Upper lobe of left lung (tissue), 6 donors: ENCODE data around the gene SLC22A6. TPM values are rescaled to one million over a fixed set of nuclear protein-coding genes. Genes with fewer than 3 reads are reported as not detected.
"Not testable (repeated sequence)": the region's sequence is repeated elsewhere in the genome, so short reads cannot be mapped to it uniquely, and the experiment has no call there.

Source experiments
- ATAC-seq, 2 donors: fragments of 200-7000 bp; cut with Tn5 transposase; one replicate each; pipeline ENCODE4 v1.9.1; 2022; ENCODE audit warnings: mild to moderate bottlenecking in 2 of 2, moderate library complexity in 2 of 2; ENCODE audit not compliant: low FRiP score in 2 of 2
- DNase-seq, 2 donors: peaks; one replicate each; pipeline ENCODE4 v3.0.0-alpha.2; 2019 to 2020
- H3K27ac ChIP-seq, 4 donors: fragments of 200-600 bp; sonication (generic); one replicate each; pipeline ENCODE4 v1.5.1; 2016 to 2019
- H3K27me3 ChIP-seq, 4 donors: fragments of 200-600 bp; sonication (generic); one replicate each; pipeline ENCODE4 v1.5.1; 2017 to 2019
- H3K36me3 ChIP-seq, 4 donors: fragments of 200-600 bp; sonication (generic); one replicate each; pipeline ENCODE4 v1.5.1; 2016 to 2019
- H3K4me1 ChIP-seq, 4 donors: fragments of 200-600 bp; sonication (generic); one replicate each; pipeline ENCODE4 v1.5.1; 2018 to 2019
- H3K4me3 ChIP-seq, 4 donors: fragments of 200-600 bp; sonication (generic); one replicate each; pipeline ENCODE4 v1.5.1; 2017 to 2019; ENCODE audit warnings: mild to moderate bottlenecking in 2 of 4, moderate library complexity in 1 of 4
- H3K9me3 ChIP-seq, 4 donors: fragments of 200-600 bp; sonication (generic); one replicate each; pipeline ENCODE4 v1.5.1; 2018 to 2019
- EP300 ChIP-seq, 4 donors: sonication (generic); formaldehyde crosslinking; IDR thresholded peaks; one replicate each; pipeline ENCODE4 v1.5.1; 2017; ENCODE audit warnings: antibody characterized with exemption in 4 of 4, control low read depth in 2 of 4
- POLR2A ChIP-seq, 4 donors: fragments of 450-650 bp; IDR thresholded peaks; one replicate each; pipeline ENCODE4 v1.5.1; 2016 to 2017; ENCODE audit warnings: antibody characterized with exemption in 4 of 4, mild to moderate bottlenecking in 2 of 4
- POLR2AphosphoS5 ChIP-seq, 2 donors: sonication (generic); formaldehyde crosslinking; IDR thresholded peaks; one replicate each; pipeline ENCODE4 v1.5.1; 2017; ENCODE audit warnings: antibody characterized with exemption in 2 of 2
- WGBS, 2 donors: methylation state at CpG; one replicate each; pipeline ENCODE4 v1.1.5; 2017 to 2018; 5-methylcytosine and 5-hydroxymethylcytosine counted together
- total RNA-seq, 6 donors: library from RNA; depleted of rRNA in 4 of 6; stranded (reverse); fragments of >200 nt in 4 of 6; gene quantifications; one replicate each; pipeline versions ENCODE4 v1.1.0 to v1.2.1, GENCODE V29; 2016 to 2021
- TF ChIP-seq, protein P1 (sequence below), 6 experiments: fragments of 450-650 bp in 4 of 6; fragments of 200-600 bp in 2 of 6; sonication (generic) in 2 of 6; IDR thresholded peaks; one replicate each; pipeline ENCODE4 v1.5.1; 2016 to 2019; ENCODE audit warnings: antibody characterized with exemption in 6 of 6
- donor health status: DM: no; HTN: no; CAD: no; lungs with moderate emphysema.
- donor health status: DM: no; HTN: yes; CAD: no; lungs with severe emphysema.

SLC22A6 gene
- total RNA-seq, 6 donors from 2014 or later = not detected

DNA sequence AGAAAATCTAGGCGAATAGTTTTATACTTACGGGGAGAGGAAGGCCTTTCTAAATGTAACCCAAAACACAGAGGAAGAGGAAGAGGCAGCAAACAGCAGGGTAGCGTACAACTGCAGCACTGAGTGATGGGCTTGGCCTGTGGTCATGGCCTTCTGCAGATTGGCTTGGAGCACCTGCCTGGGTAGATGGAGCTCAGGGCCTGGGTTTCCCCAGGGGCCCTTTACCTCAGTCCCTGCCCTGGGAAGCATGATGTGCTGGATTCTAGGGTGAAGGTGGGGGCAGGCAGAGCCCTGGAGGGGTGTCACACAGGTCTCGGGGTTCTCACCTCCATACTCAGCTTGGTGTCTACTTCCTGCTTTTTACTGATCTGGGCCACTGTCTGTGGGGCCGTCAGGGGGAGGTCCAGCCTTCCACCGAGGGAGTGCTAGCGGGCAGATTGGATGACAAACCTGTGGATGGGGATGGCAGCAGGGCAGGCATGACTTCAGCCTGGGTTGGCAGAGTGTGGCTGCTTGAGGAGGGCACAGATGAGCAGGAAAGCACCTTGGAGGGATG lies 35.9 kb downstream of the SLC22A6 start:
- 84 to 85% methylated on average over 7 of the region's 7 CpGs for WGBS, 2 donors

DNA sequence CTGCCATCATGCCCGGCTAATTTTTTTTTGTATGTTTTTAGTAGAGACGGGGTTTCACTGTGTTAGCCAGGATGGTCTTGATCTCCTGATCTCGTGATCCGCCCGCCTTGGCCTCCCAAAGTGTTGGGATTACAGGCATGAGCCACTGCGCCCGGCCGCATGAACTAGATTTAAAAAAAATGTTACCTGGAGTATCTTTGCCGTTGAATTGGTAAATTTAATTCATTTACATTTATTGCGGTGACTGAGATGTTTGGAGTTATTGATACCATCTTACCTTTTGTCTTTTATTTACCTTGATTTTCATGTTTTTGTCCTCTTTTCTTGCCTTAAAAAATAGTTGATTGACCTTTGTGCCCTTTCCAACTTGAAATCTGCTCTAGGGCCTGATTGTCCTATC lies 39.2 kb downstream of the SLC22A6 start:
- ATAC-seq = not testable (repeated sequence)
- 97 to 99% methylated on average over 10 of the region's 10 CpGs for WGBS, 2 donors

More for the DNA sequence above, 35.9 kb downstream of the SLC22A6 start:
- ATAC-seq = peak in 1 of 2 donors; percentile 17
- Histone ChIP-seq H3K4me3 (no peak overlapping the region), H3K27me3 (no peaks in the 10 kb centered on the region), H3K9me3 (peaks cover 0 to 4% (median 0%) of the 10 kb centered on the region in 4 donors), H3K4me1 (no peaks in the 10 kb centered on the region), H3K36me3 (no peaks in the 10 kb centered on the region), H3K27ac (no peak overlapping the region)
- DNase-seq = no peak
- TF ChIP-seq, protein P1, sequence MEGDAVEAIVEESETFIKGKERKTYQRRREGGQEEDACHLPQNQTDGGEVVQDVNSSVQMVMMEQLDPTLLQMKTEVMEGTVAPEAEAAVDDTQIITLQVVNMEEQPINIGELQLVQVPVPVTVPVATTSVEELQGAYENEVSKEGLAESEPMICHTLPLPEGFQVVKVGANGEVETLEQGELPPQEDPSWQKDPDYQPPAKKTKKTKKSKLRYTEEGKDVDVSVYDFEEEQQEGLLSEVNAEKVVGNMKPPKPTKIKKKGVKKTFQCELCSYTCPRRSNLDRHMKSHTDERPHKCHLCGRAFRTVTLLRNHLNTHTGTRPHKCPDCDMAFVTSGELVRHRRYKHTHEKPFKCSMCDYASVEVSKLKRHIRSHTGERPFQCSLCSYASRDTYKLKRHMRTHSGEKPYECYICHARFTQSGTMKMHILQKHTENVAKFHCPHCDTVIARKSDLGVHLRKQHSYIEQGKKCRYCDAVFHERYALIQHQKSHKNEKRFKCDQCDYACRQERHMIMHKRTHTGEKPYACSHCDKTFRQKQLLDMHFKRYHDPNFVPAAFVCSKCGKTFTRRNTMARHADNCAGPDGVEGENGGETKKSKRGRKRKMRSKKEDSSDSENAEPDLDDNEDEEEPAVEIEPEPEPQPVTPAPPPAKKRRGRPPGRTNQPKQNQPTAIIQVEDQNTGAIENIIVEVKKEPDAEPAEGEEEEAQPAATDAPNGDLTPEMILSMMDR (IDR thresholded peaks at IDR 0.05) = no peak
- TF ChIP-seq POLR2AphosphoS5 (IDR thresholded peaks at IDR 0.05) (no peak), POLR2A (IDR thresholded peaks at IDR 0.05) (no peak), EP300 (IDR thresholded peaks at IDR 0.05) (no peak)

DNA sequence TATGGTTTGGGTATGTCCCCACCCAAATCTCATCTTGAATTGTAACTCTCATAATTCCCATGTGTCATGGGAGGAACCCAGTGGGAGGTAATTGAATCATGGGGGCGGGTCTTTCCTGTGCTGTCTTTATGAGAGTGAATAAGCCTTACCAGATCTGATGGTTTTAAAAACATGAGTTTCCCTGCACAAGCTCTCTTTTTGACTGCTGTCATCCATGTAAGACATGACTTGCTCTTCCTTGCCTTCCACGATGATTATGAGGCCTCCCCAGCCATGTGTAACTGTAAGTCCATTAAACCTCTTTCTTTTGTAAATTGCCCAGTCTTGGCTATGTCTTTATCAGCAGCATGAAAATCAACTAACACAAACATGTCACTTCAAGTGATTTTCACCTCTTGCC lies 47.2 kb downstream of the SLC22A6 start:
- not testable (repeated sequence) for H3K4me3 ChIP-seq, ATAC-seq, H3K27ac ChIP-seq, H3K36me3 ChIP-seq, DNase-seq, H3K9me3 ChIP-seq, H3K4me1 ChIP-seq, H3K27me3 ChIP-seq
- WGBS, 2 donors = 84 to 91% methylated on average over 2 of the region's 2 CpGs

More for the DNA sequence above, 39.2 kb downstream of the SLC22A6 start:
- DNase-seq, H3K27ac ChIP-seq, H3K27me3 ChIP-seq, H3K9me3 ChIP-seq, H3K36me3 ChIP-seq, H3K4me3 ChIP-seq, H3K4me1 ChIP-seq: not testable (repeated sequence)

DNA sequence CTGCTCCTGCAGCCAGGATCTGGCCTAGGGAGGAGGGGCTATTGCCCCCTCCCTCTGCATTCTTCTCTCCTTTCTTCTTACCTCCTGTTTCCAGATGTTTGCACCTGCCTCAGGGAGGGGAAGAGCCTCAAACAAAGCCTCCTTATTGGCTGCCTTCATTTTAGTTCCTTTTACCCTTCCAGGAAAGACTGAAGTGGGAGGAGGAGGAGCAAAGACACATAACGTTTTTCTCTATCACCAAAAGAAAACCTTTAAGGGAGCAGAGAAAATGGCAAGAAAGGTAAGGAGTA lies 50.3 kb downstream of the SLC22A6 start:
- no peaks in the 10 kb centered on the region for H3K36me3 ChIP-seq
- TF ChIP-seq, protein P1 (IDR thresholded peaks at IDR 0.05) = no peak
- TF ChIP-seq EP300 (IDR thresholded peaks at IDR 0.05) (no peak), POLR2A (IDR thresholded peaks at IDR 0.05) (no peak), POLR2AphosphoS5 (IDR thresholded peaks at IDR 0.05) (no peak)
- 30 to 31% methylated on average over 1 of the region's 1 CpG for WGBS, 2 donors
- H3K27me3 ChIP-seq = no peaks in the 10 kb centered on the region
- DNase-seq (no peak), ATAC-seq (no peak)
- no peak overlapping the region for H3K27ac ChIP-seq
- H3K9me3 ChIP-seq = no peaks in the 10 kb centered on the region
- H3K4me3 ChIP-seq = no peak overlapping the region
- H3K4me1 ChIP-seq = no peaks in the 10 kb centered on the region

DNA sequence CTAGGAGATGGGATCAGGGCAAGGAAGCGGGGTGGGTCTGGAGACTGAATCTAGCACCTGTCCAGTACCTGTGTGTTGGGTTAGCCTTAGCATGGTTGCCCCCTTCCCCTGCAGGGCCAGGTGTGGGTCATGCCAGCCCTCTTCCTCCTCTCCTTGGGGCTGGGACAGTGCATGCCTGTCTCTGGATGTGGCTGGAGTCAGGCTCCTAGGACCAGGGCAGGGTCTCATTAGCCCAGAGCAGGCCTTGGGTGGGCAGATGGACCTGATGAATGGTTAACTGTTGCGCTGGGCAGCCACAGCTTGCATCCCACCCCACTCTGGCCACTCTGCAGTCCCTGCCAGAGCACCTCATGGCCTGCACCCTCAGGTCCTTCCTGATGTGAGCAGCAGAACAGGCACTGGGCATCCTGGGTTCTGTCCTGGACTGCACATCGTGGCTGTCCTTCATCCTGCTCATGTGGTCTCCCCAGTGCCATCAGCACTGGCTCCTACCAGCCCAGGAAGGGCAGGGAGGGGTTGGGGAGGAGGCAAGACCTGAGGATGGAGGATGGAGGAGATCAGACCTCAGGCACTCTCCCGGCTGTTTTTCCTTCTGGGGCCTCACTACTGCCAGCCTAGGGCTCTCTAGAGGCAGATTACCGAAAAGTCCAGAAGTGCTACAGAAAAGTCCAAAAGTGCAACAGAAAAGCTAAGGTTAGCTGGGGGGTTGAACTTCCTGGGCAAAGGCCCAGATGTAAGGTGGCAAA lies 50.8 kb downstream of the SLC22A6 start:
- no peaks in the 10 kb centered on the region for H3K9me3 ChIP-seq
- no peaks in the 10 kb centered on the region for H3K4me1 ChIP-seq
- no peaks in the 10 kb centered on the region for H3K36me3 ChIP-seq
- H3K27ac ChIP-seq = no peak overlapping the region
- WGBS, 2 donors = 92 to 96% methylated on average over 4 of the region's 5 CpGs
- no peaks in the 10 kb centered on the region for H3K27me3 ChIP-seq
- ATAC-seq (peak in 1 of 2 donors; percentile 9), DNase-seq (peak in 1 of 2 donors; percentile 21)
- no peak overlapping the region for H3K4me3 ChIP-seq
- no peak for TF ChIP-seq EP300 (IDR thresholded peaks at IDR 0.05)
- TF ChIP-seq, protein P1 (IDR thresholded peaks at IDR 0.05) = no peak
- TF ChIP-seq POLR2AphosphoS5 (IDR thresholded peaks at IDR 0.05) = no peak
- TF ChIP-seq POLR2A (IDR thresholded peaks at IDR 0.05) = no peak

DNA sequence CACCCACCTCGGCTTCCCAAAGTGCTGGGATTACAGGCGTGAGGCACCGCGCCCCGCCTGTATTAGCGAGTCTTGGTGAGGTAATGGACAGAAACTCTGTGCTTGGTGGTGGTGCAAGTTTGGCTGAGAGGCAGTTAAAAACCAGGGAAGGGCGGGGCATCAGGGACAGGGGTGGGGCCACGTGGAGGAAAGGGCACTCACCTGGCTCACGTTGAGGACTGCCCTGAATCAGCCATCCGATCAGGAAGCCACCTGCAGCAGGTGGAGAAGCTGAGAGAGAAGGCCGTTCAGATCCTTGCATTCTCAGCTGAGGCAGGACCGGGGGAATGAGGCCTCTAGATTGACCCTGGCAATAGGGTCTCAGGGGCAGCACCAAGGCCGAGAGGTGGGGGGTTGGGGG lies 51.5 kb downstream of the SLC22A6 start:
- TF ChIP-seq EP300 (IDR thresholded peaks at IDR 0.05) (no peak), POLR2AphosphoS5 (IDR thresholded peaks at IDR 0.05) (no peak), POLR2A (IDR thresholded peaks at IDR 0.05) (no peak)
- TF ChIP-seq, protein P1 (IDR thresholded peaks at IDR 0.05) = no peak
- peaks cover 0 to 1% (median 0%) of the 10 kb centered on the region in 4 donors for H3K27me3 ChIP-seq
- H3K9me3 ChIP-seq = no peaks in the 10 kb centered on the region
- 83 to 84% methylated on average over 13 of the region's 13 CpGs for WGBS, 2 donors
- H3K4me1 ChIP-seq = no peaks in the 10 kb centered on the region
- DNase-seq = peak in 1 of 2 donors; percentile 21
- no peaks in the 10 kb centered on the region for H3K36me3 ChIP-seq
- H3K4me3 ChIP-seq = no peak overlapping the region
- ATAC-seq = no peak
- no peak overlapping the region for H3K27ac ChIP-seq
